Measurements from ENCODE around the gene C19orf12. TPM values are rescaled to one million over a fixed set of nuclear protein-coding genes. Genes with fewer than 3 reads are reported as not detected.

The C19orf12 gene
- total RNA-seq, 1 experiment from 2014 or later, result 10.0 TPM

GRCh38 chr19:29731331-29731850 is 16.3 kb upstream of the C19orf12 start:
- no peaks in the 10 kb centered on the region for H3K79me2 ChIP-seq (ENCODE audit: insufficient read depth, low read length)
- no peaks in the 10 kb centered on the region for H3K36me3 ChIP-seq (ENCODE audit: control insufficient read depth in 1 of 2, insufficient read depth in 2 of 2, low read length in 2 of 2)
- no peak overlapping the region for H3K27ac ChIP-seq (ENCODE audit: low read depth, low read length)
- POLR2A ChIA-PET, result no interaction called here
- no TSS peak for BruUV-seq (replicated peaks)
- H3K9me3 ChIP-seq (ENCODE audit: control insufficient read depth in 1 of 2, insufficient read depth in 1 of 2, low read depth in 1 of 2, low read length in 2 of 2), result no peaks in the 10 kb centered on the region
- no peak for DNase-seq (ENCODE audit: low read depth, low spot score)
- no peak overlapping the region for H3K4me2 ChIP-seq (ENCODE audit: low read length)
- no peaks in the 10 kb centered on the region for H3K4me1 ChIP-seq (ENCODE audit: control insufficient read depth in 1 of 2, insufficient read depth in 2 of 2, low read length in 2 of 2)
- H3K9me2 ChIP-seq (ENCODE audit: insufficient read depth), result no peaks in the 10 kb centered on the region
- ATAC-seq, result no peak
- H2AFZ ChIP-seq (ENCODE audit: low read depth, low read length, poor library complexity, severe bottlenecking), result peak overlapping the region; percentile 18
- intact Hi-C loops (cut with micrococcal nuclease), result loop anchor here (10.0 kb wide), 1 partner anchor 613 kb away; no protein-coding TSS in a partner anchor
- H4K20me1 ChIP-seq (ENCODE audit: insufficient read depth), result no peaks in the 10 kb centered on the region
- RAD21 ChIA-PET (ENCODE audit: low non-redundant PET in 1 of 2, low total read pairs in 2 of 2, uncharacterized antibody in 2 of 2, unreplicated experiment in 2 of 2), result no interaction called here
- H3K9ac ChIP-seq (ENCODE audit: low read length), result no peak overlapping the region
- H3K27me3 ChIP-seq (ENCODE audit: insufficient read depth, low read length), result no peaks in the 10 kb centered on the region; the same call in 1 of the 2 replicates
- no peak for TF ChIP-seq CEBPB (IDR thresholded peaks at IDR 0.05; ENCODE audit: low read depth)
- TF ChIP-seq EZH2phosphoT487 (IDR thresholded peaks at IDR 0.05; ENCODE audit: borderline replicate concordance), result no peak
- TF ChIP-seq POLR2A (IDR thresholded peaks at IDR 0.05; ENCODE audit: borderline replicate concordance, extremely low read depth, insufficient read depth, insufficient read length), result no peak
- no peak for TF ChIP-seq CTCF (IDR thresholded peaks at IDR 0.05 in 2 of 3, conservative IDR thresholded peaks at IDR 0.05 in 1 of 3; ENCODE audit: borderline replicate concordance in 1 of 3, insufficient read depth in 1 of 3, low read depth in 2 of 3, low read length in 2 of 3)
- no peak for TF ChIP-seq CBX3 (IDR thresholded peaks at IDR 0.05; ENCODE audit: low read depth)
- no peak overlapping the region for H3K4me3 ChIP-seq (replicated peaks in 1 of 2; ENCODE audit: low read depth in 1 of 2, low read length in 2 of 2)
- CTCF ChIA-PET, result interaction anchor here (2.0 kb wide), 1 partner anchor 15 kb away, joined by 12 read pairs; no protein-coding TSS in a partner anchor

- Histone ChIP-seq H3K9ac (ENCODE audit: low read length) (no peak overlapping the region), H3K27me3 (ENCODE audit: insufficient read depth, low read length) (no peaks in the 10 kb centered on the region), H3K79me2 (ENCODE audit: insufficient read depth, low read length) (no peaks in the 10 kb centered on the region), H3K4me2 (ENCODE audit: low read length) (no peak overlapping the region), H3K27ac (ENCODE audit: low read depth, low read length) (no peak overlapping the region), H3K36me3 (ENCODE audit: control insufficient read depth in 1 of 2, insufficient read depth in 2 of 2, low read length in 2 of 2) (no peaks in the 10 kb centered on the region), H3K9me2 (ENCODE audit: insufficient read depth) (no peaks in the 10 kb centered on the region), H3K9me3 (ENCODE audit: control insufficient read depth in 1 of 2, insufficient read depth in 1 of 2, low read depth in 1 of 2, low read length in 2 of 2) (no peaks in the 10 kb centered on the region), H3K4me3 (replicated peaks in 1 of 2; ENCODE audit: low read depth in 1 of 2, low read length in 2 of 2) (no peak overlapping the region), H3K4me1 (ENCODE audit: control insufficient read depth in 1 of 2, insufficient read depth in 2 of 2, low read length in 2 of 2) (no peaks in the 10 kb centered on the region), H4K20me1 (ENCODE audit: insufficient read depth) (no peaks in the 10 kb centered on the region), H2AFZ (ENCODE audit: low read depth, low read length, poor library complexity, severe bottlenecking) (no peak overlapping the region)
- RAD21 ChIA-PET (ENCODE audit: low non-redundant PET in 1 of 2, low total read pairs in 2 of 2, uncharacterized antibody in 2 of 2, unreplicated experiment in 2 of 2), result no interaction called here
- BruUV-seq (replicated peaks), result no TSS peak
- POLR2A ChIA-PET, result no interaction called here
- intact Hi-C loops (cut with micrococcal nuclease), result no loop called here
- CTCF ChIA-PET, result interaction anchor here (1.0 to 3.8 kb wide), 4 partner anchors 11 to 238 kb away, joined by 3 to 37 read pairs (median 4); no protein-coding TSS in a partner anchor
- ATAC-seq (no peak), DNase-seq (ENCODE audit: low read depth, low spot score) (no peak)
- TF ChIP-seq CBX3 (IDR thresholded peaks at IDR 0.05; ENCODE audit: low read depth), result no peak
- no peak for TF ChIP-seq REST (IDR thresholded peaks at IDR 0.05; ENCODE audit: low read depth)
- TF ChIP-seq RAD21 (IDR thresholded peaks at IDR 0.05; ENCODE audit: low read depth), result no peak
- TF ChIP-seq ZBTB33 (IDR thresholded peaks at IDR 0.05; ENCODE audit: extremely low read depth, insufficient replicate concordance, low read length), result no peak
- TF ChIP-seq EGR1 (IDR thresholded peaks at IDR 0.05; ENCODE audit: low read depth), result no peak
- TF ChIP-seq SP1 (IDR thresholded peaks at IDR 0.05; ENCODE audit: low read depth), result no peak
- TF ChIP-seq FOSL1 (IDR thresholded peaks at IDR 0.05; ENCODE audit: low read depth), result no peak
- no peak for TF ChIP-seq MAX (IDR thresholded peaks at IDR 0.05)
- TF ChIP-seq CEBPB (IDR thresholded peaks at IDR 0.05; ENCODE audit: low read depth), result no peak
- no peak for TF ChIP-seq EZH2 (IDR thresholded peaks at IDR 0.05)
These were observed 12.8 kb upstream of the C19orf12 start for GRCh38 chr19:29727906-29728305.

All from HCT116 (cell line).